ENCODE measurements around the gene DNALI1.
A peak's percentile ranks its signal among the peaks of the same experiment; 100 is the strongest.
"Not testable (repeated sequence)": the region's sequence is repeated elsewhere in the genome, so short reads cannot be mapped to it uniquely, and the experiment has no call there.

The DNALI1 gene

GRCh38 chr1:37556712-37557196 lies at the start of gene DNALI1:
Gene DNALI1 (plus strand): TSS chr1:37556940. CDS start chr1:37556995, 55 bp downstream.
- no peak within 1 kb of the TSS; the same call in 1 of the 2 replicates for H3K27ac ChIP-seq
- no peak for TF ChIP-seq CTCF (conservative IDR thresholded peaks at IDR 0.05)

- no peak overlapping the region for H3K27ac ChIP-seq
Observed at GRCh38 chr1:37509181-37509580, 47.6 kb upstream of the DNALI1 start.

GRCh38 chr1:37513795-37514349 lies 42.9 kb upstream of the DNALI1 start:
- H3K27ac ChIP-seq: peak overlapping the region; percentile 92

More at GRCh38 chr1:37509181-37509580, 47.6 kb upstream of the DNALI1 start:
- TF ChIP-seq CTCF (conservative IDR thresholded peaks at IDR 0.05): peak; percentile 35; the same call in 1 of the 2 replicates

GRCh38 chr1:37514350-37515184 lies 42.2 kb upstream of the DNALI1 start, which contains the start of gene MEAF6:
Gene MEAF6 (minus strand): TSS chr1:37514766. CDS start chr1:37514746, 20 bp downstream.
- H3K27ac ChIP-seq: peak within 1 kb of the TSS; percentile 92
- TF ChIP-seq CTCF (conservative IDR thresholded peaks at IDR 0.05): peak; percentile 89

More at GRCh38 chr1:37513795-37514349, 42.9 kb upstream of the DNALI1 start:
- TF ChIP-seq CTCF (conservative IDR thresholded peaks at IDR 0.05): no peak

- TF ChIP-seq CTCF (conservative IDR thresholded peaks at IDR 0.05): no peak
- peak overlapping the region; percentile 92 for H3K27ac ChIP-seq
Observed at GRCh38 chr1:37515185-37516034, 41.3 kb upstream of the DNALI1 start.

- H3K27ac ChIP-seq: no peak overlapping the region
- no peak for TF ChIP-seq CTCF (conservative IDR thresholded peaks at IDR 0.05)
Observed at GRCh38 chr1:37517569-37517968, 39.2 kb upstream of the DNALI1 start.

GRCh38 chr1:37518241-37518640 lies 38.5 kb upstream of the DNALI1 start:
- H3K27ac ChIP-seq: not testable (repeated sequence)

- not testable (repeated sequence) for H3K27ac ChIP-seq
Observed at GRCh38 chr1:37518929-37519328, 37.8 kb upstream of the DNALI1 start.

Measured in VCaP (cell line).